Glutamatergic neuron (in vitro differentiated cells): ENCODE data around the gene NUDT9. TPM values are rescaled to one million over a fixed set of nuclear protein-coding genes. Genes with fewer than 3 reads are reported as not detected.

Source experiments
- DNase-seq: peaks from one replicate; pipeline ENCODE4 v3.0.0; 2022
- H3K27ac Mint-ChIP-seq: one replicate; pipeline ENCODE4 v1.8.0; 2020; ENCODE audit warnings: mild to moderate bottlenecking, mixed read lengths, inconsistent platforms; ENCODE audit not compliant: unreplicated experiment
- H3K27me3 Mint-ChIP-seq: one replicate; pipeline ENCODE4 v1.8.0; 2020; ENCODE audit warnings: mild to moderate bottlenecking, moderate library complexity, mixed read lengths, inconsistent platforms; ENCODE audit not compliant: unreplicated experiment
- H3K36me3 Mint-ChIP-seq: one replicate; pipeline ENCODE4 v1.8.0; 2020; ENCODE audit warnings: mild to moderate bottlenecking, mixed read lengths, inconsistent platforms; ENCODE audit not compliant: unreplicated experiment
- H3K4me1 Mint-ChIP-seq: one replicate; pipeline ENCODE4 v1.8.0; 2020; ENCODE audit warnings: mild to moderate bottlenecking, low read depth, mixed read lengths, inconsistent platforms; ENCODE audit not compliant: unreplicated experiment
- H3K4me3 Mint-ChIP-seq: one replicate; pipeline ENCODE4 v1.8.0; 2020; ENCODE audit warnings: mild to moderate bottlenecking, mixed read lengths, inconsistent platforms; ENCODE audit not compliant: unreplicated experiment
- H3K9me3 Mint-ChIP-seq: one replicate; pipeline ENCODE4 v1.8.0; 2020; ENCODE audit warnings: mild to moderate bottlenecking, moderate library complexity, mixed read lengths, inconsistent platforms; ENCODE audit not compliant: unreplicated experiment
- CTCF ChIP-seq: fragments of 200-600 bp; sonication (generic); IDR thresholded peaks from one replicate; pipeline ENCODE4 v1.5.0; 2021; ENCODE audit not compliant: partially characterized antibody, unreplicated experiment
- long read RNA-seq: library from polyadenylated mRNA; unstranded; transcript quantifications from one replicate; pipeline ENCODE4 v2.0.0, GENCODE V29; 2020; ENCODE audit not compliant: unreplicated experiment
- total RNA-seq: library from RNA; stranded (reverse); fragmentation: NEBNext Ultra II Directional; extraction: Animal tissue kit (Norgen Biotek cat#: 25700); gene quantifications from one replicate; pipeline ENCODE4 v1.2.1, GENCODE V29; 2021; ENCODE audit not compliant: unreplicated experiment

Gene NUDT9
- 11.9 TPM for total RNA-seq
- long read RNA-seq, transcript NUDT9-201 (8 exons, 1,701 nt), result major isoform, 12 of 16 reads
- long read RNA-seq, partial matches to known transcripts, result 1 of 16 reads
- long read RNA-seq, other reads (novel, unspliced or antisense), result 2 of 16 reads

GRCh38 chr4:87422104-87423052 lies at the start of gene NUDT9:
TSS of gene NUDT9 (plus strand) at chr4:87422573. CDS start at chr4:87422906, 333 bp downstream.
- Mint-ChIP-seq H3K9me3 (no peaks in the 10 kb centered on the region), H3K4me1 (peaks cover 8% of the 10 kb centered on the region), H3K36me3 (no peaks in the 10 kb centered on the region), H3K27me3 (peaks cover 2% of the 10 kb centered on the region), H3K4me3 (peak within 1 kb of the TSS; percentile 96), H3K27ac (peak within 1 kb of the TSS; percentile 95)
- DNase-seq, result peak; percentile 95
- TF ChIP-seq CTCF, result no peak

- H3K27me3 Mint-ChIP-seq, result no peaks in the 10 kb centered on the region
- no peak overlapping the region for H3K4me3 Mint-ChIP-seq
- DNase-seq, result no peak
- no peaks in the 10 kb centered on the region for H3K36me3 Mint-ChIP-seq
- no peak overlapping the region for H3K27ac Mint-ChIP-seq
- TF ChIP-seq CTCF, result peak; percentile 70
- H3K4me1 Mint-ChIP-seq, result no peaks in the 10 kb centered on the region
- H3K9me3 Mint-ChIP-seq, result no peaks in the 10 kb centered on the region
Observed at GRCh38 chr4:87375719-87376291, 46.6 kb upstream of the NUDT9 start.

- no peak for TF ChIP-seq CTCF
- Mint-ChIP-seq H3K27me3 (no peaks in the 10 kb centered on the region), H3K36me3 (no peaks in the 10 kb centered on the region), H3K27ac (no peak overlapping the region), H3K4me3 (no peak overlapping the region), H3K9me3 (no peaks in the 10 kb centered on the region), H3K4me1 (no peaks in the 10 kb centered on the region)
- DNase-seq, result no peak
Observed at GRCh38 chr4:87377816-87378215, 44.6 kb upstream of the NUDT9 start.

GRCh38 chr4:87382116-87382515 lies 40.3 kb upstream of the NUDT9 start:
- H3K36me3 Mint-ChIP-seq, result peaks cover 8% of the 10 kb centered on the region
- no peak for DNase-seq
- H3K27ac Mint-ChIP-seq, result no peak overlapping the region
- no peak for TF ChIP-seq CTCF
- no peak overlapping the region for H3K4me3 Mint-ChIP-seq
- H3K27me3 Mint-ChIP-seq, result no peaks in the 10 kb centered on the region
- H3K9me3 Mint-ChIP-seq, result no peaks in the 10 kb centered on the region
- H3K4me1 Mint-ChIP-seq, result no peaks in the 10 kb centered on the region
